ENCODE results near the gene ELMO1.

ELMO1 gene

GRCh38 chr7:37408291-37409228 is 40.1 kb downstream of the ELMO1 start:
- H3K79me2 ChIP-seq (ENCODE audit: control insufficient read depth, low read length): no peaks in the 10 kb centered on the region
- no peaks in the 10 kb centered on the region for H4K20me1 ChIP-seq (ENCODE audit: control insufficient read depth, insufficient read depth, low read depth, low read length)
- H3F3A ChIP-seq (ENCODE audit: control insufficient read depth, insufficient read depth): no peaks in the 10 kb centered on the region
- peaks cover 35% of the 10 kb centered on the region for H3K4me1 ChIP-seq (ENCODE audit: control insufficient read depth, low read length)
- H3K27me3 ChIP-seq (ENCODE audit: control insufficient read depth, low read length): no peaks in the 10 kb centered on the region
- no peak overlapping the region for H3K4me3 ChIP-seq (ENCODE audit: low read length)
- H3K9me3 ChIP-seq (ENCODE audit: control insufficient read depth, insufficient read depth, low read length): 0 out of 2 replicates have a peak, but pooled peaks cover 4% of the 10 kb centered on the region
- no peak overlapping the region for H3K27ac ChIP-seq (ENCODE audit: low read depth, low read length)
- TF ChIP-seq CTCF (IDR thresholded peaks at IDR 0.05; ENCODE audit: low read depth, low read length, poor library complexity, severe bottlenecking) (no peak), EZH2phosphoT487 (IDR thresholded peaks at IDR 0.05; ENCODE audit: borderline replicate concordance, low read length) (no peak)
- peaks cover 7% of the 10 kb centered on the region; the same call in 1 of the 2 replicates for H3K36me3 ChIP-seq (ENCODE audit: control insufficient read depth, low read length)
- peak overlapping the region; percentile 16 for H3K4me2 ChIP-seq (ENCODE audit: low read length)
- H3K9me2 ChIP-seq (replicated peaks; ENCODE audit: control insufficient read depth, low read length): no peaks in the 10 kb centered on the region

GRCh38 chr7:37405603-37406122 is 43.0 kb downstream of the ELMO1 start:
- Histone ChIP-seq H3K4me3 (ENCODE audit: low read length) (no peak overlapping the region), H3K4me2 (ENCODE audit: low read length) (no peak overlapping the region), H3F3A (ENCODE audit: control insufficient read depth, insufficient read depth) (no peaks in the 10 kb centered on the region), H3K79me2 (ENCODE audit: control insufficient read depth, low read length) (no peaks in the 10 kb centered on the region), H3K4me1 (ENCODE audit: control insufficient read depth, low read length) (peaks cover 24% of the 10 kb centered on the region), H3K9me3 (ENCODE audit: control insufficient read depth, insufficient read depth, low read length) (peaks cover 4% of the 10 kb centered on the region; the same call in 1 of the 2 replicates), H3K27me3 (ENCODE audit: control insufficient read depth, low read length) (no peaks in the 10 kb centered on the region), H4K20me1 (ENCODE audit: control insufficient read depth, insufficient read depth, low read depth, low read length) (no peaks in the 10 kb centered on the region), H3K9me2 (replicated peaks; ENCODE audit: control insufficient read depth, low read length) (no peaks in the 10 kb centered on the region), H3K36me3 (ENCODE audit: control insufficient read depth, low read length) (peaks cover 7% of the 10 kb centered on the region; the same call in 1 of the 2 replicates), H3K27ac (ENCODE audit: low read depth, low read length) (no peak overlapping the region)
- TF ChIP-seq CTCF (IDR thresholded peaks at IDR 0.05; ENCODE audit: low read depth, low read length, poor library complexity, severe bottlenecking) (no peak), EZH2phosphoT487 (IDR thresholded peaks at IDR 0.05; ENCODE audit: borderline replicate concordance, low read length) (no peak)

- H3K9me3 ChIP-seq (ENCODE audit: control insufficient read depth, insufficient read depth, low read length): peaks cover 4% of the 10 kb centered on the region; the same call in 1 of the 2 replicates
- H3K4me1 ChIP-seq (ENCODE audit: control insufficient read depth, low read length): peaks cover 18% of the 10 kb centered on the region
- H3K27ac ChIP-seq (ENCODE audit: low read depth, low read length): no peak overlapping the region
- TF ChIP-seq EZH2phosphoT487 (IDR thresholded peaks at IDR 0.05; ENCODE audit: borderline replicate concordance, low read length) (no peak), CTCF (IDR thresholded peaks at IDR 0.05; ENCODE audit: low read depth, low read length, poor library complexity, severe bottlenecking) (no peak)
- no peaks in the 10 kb centered on the region for H3K27me3 ChIP-seq (ENCODE audit: control insufficient read depth, low read length)
- H3F3A ChIP-seq (ENCODE audit: control insufficient read depth, insufficient read depth): no peaks in the 10 kb centered on the region
- no peaks in the 10 kb centered on the region for H3K9me2 ChIP-seq (replicated peaks; ENCODE audit: control insufficient read depth, low read length)
- H3K4me2 ChIP-seq (ENCODE audit: low read length): no peak overlapping the region
- H3K4me3 ChIP-seq (ENCODE audit: low read length): no peak overlapping the region
- H4K20me1 ChIP-seq (ENCODE audit: control insufficient read depth, insufficient read depth, low read depth, low read length): no peaks in the 10 kb centered on the region
- no peaks in the 10 kb centered on the region for H3K79me2 ChIP-seq (ENCODE audit: control insufficient read depth, low read length)
- 0 out of 2 replicates have a peak, but pooled peaks cover 4% of the 10 kb centered on the region for H3K36me3 ChIP-seq (ENCODE audit: control insufficient read depth, low read length)
Observed at GRCh38 chr7:37405128-37405527, 43.5 kb downstream of the ELMO1 start.
